Central memory CD8-positive, alpha-beta T cell (primary cell): Measurements from ENCODE around the gene PTPRM.

ENCODE experiments used
- ATAC-seq: fragments of 150-1000 bp; cut with Tn5 transposase; replicated peaks from 2 replicates; pipeline ENCODE4 v1.10.0; 2022; ENCODE audit warnings: mild to moderate bottlenecking, moderate FRiP score, moderate number of reproducible peaks; ENCODE audit not compliant: poor library complexity, severe bottlenecking; ENCODE audit errors: extremely low read depth
- DNase-seq, 2 donors: peaks; one replicate each; pipeline ENCODE4 v3.0.0; 2021; ENCODE audit warnings: low spot score in 2 of 2
- H3K27ac Mint-ChIP-seq: one replicate; pipeline ENCODE4 v1.8.0; 2022; ENCODE audit warnings: low read depth, mild to moderate bottlenecking, moderate library complexity, mixed read lengths
- H3K27me3 Mint-ChIP-seq: one replicate; pipeline ENCODE4 v1.8.0; 2022; ENCODE audit warnings: mixed read lengths
- H3K36me3 Mint-ChIP-seq: one replicate; pipeline ENCODE4 v1.8.0; 2022; ENCODE audit warnings: mild to moderate bottlenecking, moderate library complexity, mixed read lengths; ENCODE audit not compliant: insufficient read depth
- H3K4me1 Mint-ChIP-seq: one replicate; pipeline ENCODE4 v1.8.0; 2022; ENCODE audit warnings: mixed read lengths
- H3K4me3 Mint-ChIP-seq: one replicate; pipeline ENCODE4 v1.8.0; 2022; ENCODE audit warnings: mild to moderate bottlenecking, moderate library complexity, mixed read lengths
- H3K9me3 Mint-ChIP-seq: one replicate; pipeline ENCODE4 v1.8.0; 2022; ENCODE audit warnings: mixed read lengths

The PTPRM gene

DNA sequence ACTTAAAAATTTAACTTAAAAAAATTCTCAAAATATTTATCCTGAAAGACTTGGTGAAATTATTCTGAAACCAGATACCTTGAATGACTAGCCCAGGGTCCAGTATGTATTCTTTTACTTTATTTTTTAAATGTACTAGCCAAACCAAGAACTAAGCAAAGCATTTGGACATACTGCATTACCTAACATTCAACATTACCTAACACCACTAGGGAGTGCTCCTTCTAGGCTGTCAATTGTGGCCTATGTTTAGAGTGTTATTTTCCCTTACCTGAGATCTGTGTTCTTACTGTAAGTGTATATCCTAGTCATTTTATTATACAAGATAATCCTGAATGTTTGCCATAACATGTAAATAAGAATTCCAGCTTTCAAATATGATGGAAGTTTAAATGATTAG, 496.6 kb downstream of the PTPRM start:
- ATAC-seq (no peak), DNase-seq (no peak)
- Mint-ChIP-seq H3K27ac (no peak overlapping the region), H3K27me3 (no peaks in the 10 kb centered on the region), H3K9me3 (no peaks in the 10 kb centered on the region), H3K4me1 (no peaks in the 10 kb centered on the region), H3K4me3 (no peak overlapping the region), H3K36me3 (no peaks in the 10 kb centered on the region)

DNA sequence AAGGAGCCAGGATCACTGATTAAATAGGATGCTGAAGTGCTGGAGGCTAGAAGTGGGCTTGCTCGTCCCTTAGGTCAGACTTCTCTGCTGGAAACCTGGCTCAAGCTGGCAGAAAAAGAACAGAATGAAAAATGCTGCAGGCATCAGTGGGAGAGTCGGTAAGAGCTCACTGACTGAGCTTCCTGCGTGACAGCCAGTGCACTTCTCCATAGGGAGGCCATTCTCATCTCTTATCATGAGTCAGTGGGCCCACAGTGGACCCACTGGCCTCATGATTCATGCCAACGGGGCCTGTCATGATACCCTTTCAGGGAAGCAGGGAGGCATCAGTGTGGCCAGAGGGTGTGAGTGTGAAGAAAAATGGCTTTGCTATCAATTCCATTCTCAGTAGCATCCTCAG, 498.2 kb downstream of the PTPRM start:
- DNase-seq: no peak
- no peak for ATAC-seq
- no peak overlapping the region for H3K4me3 Mint-ChIP-seq
- H3K4me1 Mint-ChIP-seq: no peaks in the 10 kb centered on the region
- H3K27me3 Mint-ChIP-seq: no peaks in the 10 kb centered on the region
- H3K27ac Mint-ChIP-seq: no peak overlapping the region
- H3K9me3 Mint-ChIP-seq: no peaks in the 10 kb centered on the region
- H3K36me3 Mint-ChIP-seq: peaks cover 3% of the 10 kb centered on the region

DNA sequence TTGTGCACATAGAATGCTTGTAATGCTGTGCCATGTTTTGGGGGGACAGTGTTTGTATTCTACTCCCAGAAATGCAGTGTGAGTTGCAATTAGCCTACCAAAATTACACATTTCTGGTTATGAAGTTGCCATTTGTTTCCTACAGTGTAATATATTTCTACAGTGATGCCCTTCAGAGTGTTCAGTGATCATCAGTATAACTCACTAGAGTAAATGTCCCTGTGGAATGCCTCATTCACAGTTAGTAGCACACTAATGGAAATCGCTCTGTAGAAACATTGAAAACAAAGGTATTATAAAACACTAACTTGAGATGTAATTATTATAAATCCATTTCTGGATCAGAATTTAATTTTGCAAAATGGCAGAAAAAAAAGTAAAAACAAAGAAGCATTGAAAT, 498.7 kb downstream of the PTPRM start:
- Mint-ChIP-seq H3K4me3 (no peak overlapping the region), H3K27ac (no peak overlapping the region), H3K9me3 (no peaks in the 10 kb centered on the region), H3K4me1 (no peaks in the 10 kb centered on the region), H3K36me3 (peaks cover 3% of the 10 kb centered on the region), H3K27me3 (no peaks in the 10 kb centered on the region)
- ATAC-seq: no peak
- DNase-seq: no peak

DNA sequence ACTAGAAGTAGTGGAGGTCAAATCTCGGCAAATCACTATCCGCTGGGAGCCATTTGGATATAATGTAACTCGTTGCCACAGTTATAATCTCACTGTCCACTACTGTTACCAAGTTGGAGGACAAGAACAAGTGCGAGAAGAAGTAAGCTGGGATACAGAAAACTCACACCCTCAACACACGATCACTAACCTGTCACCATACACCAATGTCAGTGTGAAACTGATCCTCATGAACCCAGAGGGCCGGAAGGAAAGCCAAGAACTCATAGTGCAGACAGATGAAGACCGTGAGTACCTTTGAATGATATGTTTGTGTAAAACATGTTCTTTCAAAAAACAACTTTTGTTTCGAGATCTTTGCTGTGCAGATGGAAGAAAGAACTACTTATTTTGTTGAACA, 502.6 kb downstream of the PTPRM start:
- no peak for ATAC-seq
- no peaks in the 10 kb centered on the region for H3K4me1 Mint-ChIP-seq
- H3K27ac Mint-ChIP-seq: no peak overlapping the region
- no peaks in the 10 kb centered on the region for H3K27me3 Mint-ChIP-seq
- no peaks in the 10 kb centered on the region for H3K9me3 Mint-ChIP-seq
- peaks cover 3% of the 10 kb centered on the region for H3K36me3 Mint-ChIP-seq
- no peak for DNase-seq
- no peak overlapping the region for H3K4me3 Mint-ChIP-seq

DNA sequence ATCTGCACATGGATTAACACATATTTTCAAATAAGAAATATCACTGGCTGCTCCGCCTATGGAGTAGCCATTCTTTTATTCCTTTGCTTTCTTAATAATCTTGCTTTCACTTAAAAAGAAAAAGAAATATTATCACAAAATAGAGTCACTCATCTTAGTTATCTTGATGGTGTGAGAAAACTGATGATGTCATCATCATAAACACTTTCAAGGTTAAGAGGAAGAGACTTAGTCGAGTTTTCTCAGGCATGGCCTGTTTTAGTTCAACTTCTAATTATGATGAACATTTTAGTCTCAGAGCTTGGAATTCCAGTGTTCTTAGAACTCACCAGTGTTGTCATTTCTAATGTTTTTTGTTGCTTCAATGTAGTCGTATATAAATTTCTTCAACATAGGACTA, 506.1 kb downstream of the PTPRM start:
- H3K4me3 Mint-ChIP-seq: no peak overlapping the region
- H3K27me3 Mint-ChIP-seq: no peaks in the 10 kb centered on the region
- H3K9me3 Mint-ChIP-seq: no peaks in the 10 kb centered on the region
- peaks cover 3% of the 10 kb centered on the region for H3K36me3 Mint-ChIP-seq
- no peaks in the 10 kb centered on the region for H3K4me1 Mint-ChIP-seq
- H3K27ac Mint-ChIP-seq: no peak overlapping the region
- no peak for DNase-seq
- ATAC-seq: no peak

DNA sequence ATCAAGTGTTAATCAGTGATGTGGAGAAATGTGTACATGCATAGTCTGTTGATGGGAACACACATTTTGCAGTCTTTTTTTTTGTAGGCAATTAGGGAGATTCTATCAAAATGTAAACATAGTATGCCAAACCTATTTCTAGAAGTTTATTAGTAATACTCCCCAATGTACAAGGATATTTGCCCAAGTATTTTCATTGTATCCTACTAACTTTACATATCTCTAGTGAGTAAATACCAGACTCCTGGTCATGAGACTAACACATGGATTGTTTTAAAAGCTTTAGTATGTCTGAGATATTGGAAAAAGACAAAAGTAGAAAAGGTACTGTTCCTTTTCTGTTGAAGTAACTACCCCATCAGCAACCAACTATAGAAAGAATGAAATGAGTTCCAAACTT, 513.0 kb downstream of the PTPRM start:
- ATAC-seq: no peak
- Mint-ChIP-seq H3K27ac (no peak overlapping the region), H3K4me3 (no peak overlapping the region), H3K36me3 (peaks cover 1% of the 10 kb centered on the region), H3K9me3 (no peaks in the 10 kb centered on the region), H3K4me1 (no peaks in the 10 kb centered on the region), H3K27me3 (no peaks in the 10 kb centered on the region)
- no peak for DNase-seq

DNA sequence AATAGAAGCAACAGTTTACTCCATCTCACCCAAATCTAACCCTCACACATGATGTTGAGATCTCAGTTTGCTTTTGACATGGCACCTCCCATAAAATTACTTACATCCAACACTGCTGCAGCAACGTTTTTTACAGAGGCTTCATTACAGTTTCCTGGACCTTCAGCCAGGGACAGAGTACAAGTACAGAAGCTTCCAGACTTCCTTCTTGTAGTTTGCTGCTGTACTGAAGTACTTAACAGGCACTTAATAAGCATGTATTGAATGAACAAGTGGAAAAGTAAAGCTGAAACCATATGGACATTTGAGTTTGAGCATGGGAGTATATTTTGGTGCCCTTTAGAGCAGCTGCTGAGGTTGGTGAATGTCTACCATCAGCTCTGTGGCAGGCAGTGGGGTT, 514.2 kb downstream of the PTPRM start:
- H3K27ac Mint-ChIP-seq: no peak overlapping the region
- no peaks in the 10 kb centered on the region for H3K27me3 Mint-ChIP-seq
- H3K4me1 Mint-ChIP-seq: no peaks in the 10 kb centered on the region
- DNase-seq (no peak), ATAC-seq (no peak)
- no peaks in the 10 kb centered on the region for H3K9me3 Mint-ChIP-seq
- no peak overlapping the region for H3K4me3 Mint-ChIP-seq
- peaks cover 1% of the 10 kb centered on the region for H3K36me3 Mint-ChIP-seq

DNA sequence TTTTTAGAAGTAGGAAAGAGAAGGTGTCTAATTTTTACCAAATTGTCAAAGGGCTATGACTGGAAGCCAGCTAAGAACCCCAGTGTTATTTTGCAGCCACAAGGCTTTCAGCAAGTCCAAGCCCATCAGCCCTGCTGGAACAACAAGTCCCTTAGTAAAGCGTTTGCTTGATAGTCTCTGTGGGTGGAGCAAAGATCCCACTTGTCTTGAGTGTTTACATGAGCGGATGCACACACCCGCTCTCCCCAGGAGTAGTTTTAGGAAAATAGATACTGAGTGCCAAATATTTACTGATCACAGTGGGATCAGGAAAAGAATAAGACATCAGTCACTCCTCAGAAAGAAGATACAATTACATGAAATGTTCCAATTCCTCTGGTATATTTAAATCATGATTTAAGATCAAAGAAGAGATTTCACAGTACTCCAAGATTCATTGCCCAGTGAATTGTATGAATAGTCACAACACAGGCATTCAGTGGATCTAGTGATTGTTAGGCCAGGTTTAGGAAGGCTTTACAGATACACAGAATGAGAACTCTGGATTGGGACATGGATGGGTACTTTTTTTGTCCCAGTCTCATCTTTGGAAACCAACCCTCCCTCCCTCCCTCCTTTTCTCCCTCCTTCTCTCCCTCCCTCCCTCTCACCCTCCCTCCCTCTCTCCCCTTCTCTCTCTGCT, 514.9 kb downstream of the PTPRM start:
- Mint-ChIP-seq H3K9me3 (no peaks in the 10 kb centered on the region), H3K4me1 (no peaks in the 10 kb centered on the region), H3K36me3 (peaks cover 6% of the 10 kb centered on the region), H3K27ac (no peak overlapping the region), H3K27me3 (no peaks in the 10 kb centered on the region), H3K4me3 (no peak overlapping the region)
- ATAC-seq (no peak), DNase-seq (no peak)

DNA sequence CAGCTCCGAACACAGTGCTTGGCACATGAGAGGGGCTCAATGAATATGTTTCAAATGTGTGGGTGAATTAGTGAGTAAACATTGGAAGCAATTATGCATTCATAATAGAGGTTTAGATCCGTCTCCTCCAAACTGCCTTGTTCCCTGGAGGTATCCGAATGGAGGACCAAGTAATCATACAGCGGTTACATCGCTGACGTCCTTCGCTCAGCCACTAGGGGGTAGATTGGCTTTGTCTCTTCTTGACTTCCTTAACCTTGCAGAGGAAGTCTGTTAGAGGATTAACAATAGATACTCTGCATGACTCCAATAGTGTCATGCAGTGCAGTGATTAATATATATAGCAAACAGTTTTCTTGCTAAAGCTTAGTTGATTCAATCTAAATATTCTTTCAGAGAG, 517.0 kb downstream of the PTPRM start:
- Mint-ChIP-seq H3K27me3 (no peaks in the 10 kb centered on the region), H3K9me3 (no peaks in the 10 kb centered on the region), H3K36me3 (peaks cover 10% of the 10 kb centered on the region)

DNA sequence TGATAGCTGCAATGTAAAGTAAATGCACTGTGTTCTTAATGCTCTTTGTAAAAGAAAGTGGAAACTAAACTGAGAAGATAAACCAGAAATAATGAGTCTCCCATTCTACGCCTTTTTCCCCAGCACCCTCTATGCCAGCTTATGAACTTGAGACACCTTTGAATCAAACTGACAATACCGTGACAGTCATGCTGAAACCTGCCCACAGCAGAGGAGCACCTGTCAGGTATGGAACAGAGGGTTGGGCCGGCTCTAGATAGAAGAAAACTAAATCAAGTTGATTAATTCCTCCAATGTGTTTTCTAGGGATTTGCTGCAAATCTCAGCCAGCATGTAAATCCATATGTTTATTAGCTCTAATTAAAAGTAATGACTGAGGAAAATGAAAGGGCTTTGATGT, 521.5 kb downstream of the PTPRM start:
- DNase-seq (no peak), ATAC-seq (no peak)
- Mint-ChIP-seq H3K4me1 (no peaks in the 10 kb centered on the region), H3K27ac (no peak overlapping the region), H3K9me3 (no peaks in the 10 kb centered on the region), H3K36me3 (peaks cover 12% of the 10 kb centered on the region), H3K4me3 (no peak overlapping the region), H3K27me3 (no peaks in the 10 kb centered on the region)

More for the DNA sequence above, 517.0 kb downstream of the PTPRM start:
- no peak overlapping the region for H3K4me3 Mint-ChIP-seq
- H3K27ac Mint-ChIP-seq: no peak overlapping the region
- DNase-seq (no peak), ATAC-seq (no peak)
- H3K4me1 Mint-ChIP-seq: no peaks in the 10 kb centered on the region

DNA sequence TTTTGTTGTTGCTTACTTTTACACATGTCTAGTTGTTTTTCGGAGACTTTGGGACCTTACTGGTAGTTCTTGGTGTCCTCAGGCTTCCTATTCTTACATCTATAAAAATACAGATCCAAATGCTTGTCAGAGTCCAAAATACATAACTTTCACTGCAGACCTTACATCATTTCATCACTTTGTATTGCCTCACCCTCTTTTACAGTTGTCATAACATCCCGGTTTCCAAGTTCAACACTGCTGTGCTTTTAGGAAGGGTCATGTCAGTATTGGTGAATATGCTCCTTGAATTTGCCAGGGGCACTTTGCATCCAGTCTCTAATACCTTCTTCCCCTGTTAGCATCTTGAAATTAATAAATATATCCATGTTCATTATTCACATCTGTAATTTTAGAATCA, 523.9 kb downstream of the PTPRM start:
- Mint-ChIP-seq H3K4me1 (peaks cover 7% of the 10 kb centered on the region), H3K36me3 (peaks cover 12% of the 10 kb centered on the region), H3K27ac (no peak overlapping the region), H3K9me3 (no peaks in the 10 kb centered on the region), H3K27me3 (no peaks in the 10 kb centered on the region), H3K4me3 (no peak overlapping the region)
- ATAC-seq (no peak), DNase-seq (no peak)

DNA sequence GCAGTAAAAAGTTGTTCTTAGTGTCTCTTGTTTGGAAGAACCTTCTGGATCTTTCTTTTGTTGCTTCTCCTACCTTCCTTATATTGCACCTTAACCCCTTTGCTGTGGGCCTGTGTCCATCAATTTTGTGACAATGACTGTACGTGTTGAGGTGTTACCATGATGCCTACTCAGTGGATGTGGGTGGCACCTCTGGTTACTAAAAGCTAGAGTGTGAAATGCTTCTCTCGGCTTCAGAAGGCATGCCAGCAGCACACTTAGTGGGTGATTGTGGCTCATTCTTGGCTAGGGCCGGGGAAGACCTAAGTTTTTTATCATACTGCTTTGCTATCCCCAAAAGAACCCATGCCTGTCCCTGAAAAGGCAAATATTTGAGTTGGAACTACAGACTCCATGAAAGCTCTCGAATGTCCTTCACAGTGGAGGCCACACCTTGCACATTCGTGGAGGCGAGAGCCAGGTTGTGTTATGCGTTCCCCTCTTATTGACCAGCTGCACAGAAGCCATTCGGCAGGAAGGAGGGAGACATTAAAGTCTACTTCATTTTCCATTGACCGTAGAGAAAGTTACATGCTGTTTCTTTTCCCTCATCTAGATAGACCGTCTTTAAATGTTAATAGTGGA, 528.9 kb downstream of the PTPRM start:
- Mint-ChIP-seq H3K36me3 (peaks cover 7% of the 10 kb centered on the region), H3K9me3 (no peaks in the 10 kb centered on the region), H3K27me3 (no peaks in the 10 kb centered on the region), H3K27ac (peak overlapping the region; percentile 42), H3K4me1 (peaks cover 7% of the 10 kb centered on the region), H3K4me3 (no peak overlapping the region)
- no peak for DNase-seq
- ATAC-seq: no peak

DNA sequence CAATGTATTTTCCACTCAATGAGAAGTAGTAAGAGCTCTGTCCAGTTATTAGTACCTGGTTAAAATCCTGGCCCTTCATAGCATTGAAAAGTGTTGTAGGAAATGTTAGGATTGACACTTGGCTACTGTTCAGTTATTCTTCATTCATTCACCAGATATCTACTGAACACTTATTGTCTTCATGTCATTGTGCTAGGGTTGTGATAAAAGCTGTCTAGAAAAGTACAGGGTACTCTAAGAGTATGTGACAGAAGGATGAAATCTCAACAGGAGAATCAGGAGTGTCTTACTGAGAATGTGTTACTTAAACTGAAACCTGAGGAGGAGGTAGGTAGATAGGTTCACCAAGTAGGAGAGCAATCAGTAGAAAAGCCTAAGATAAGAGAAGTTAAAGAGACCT, 530.3 kb downstream of the PTPRM start:
- Mint-ChIP-seq H3K4me3 (no peak overlapping the region), H3K36me3 (peaks cover 8% of the 10 kb centered on the region), H3K27me3 (no peaks in the 10 kb centered on the region), H3K9me3 (peaks cover 2% of the 10 kb centered on the region), H3K27ac (no peak overlapping the region), H3K4me1 (peaks cover 7% of the 10 kb centered on the region)
- ATAC-seq: no peak
- no peak for DNase-seq
